Rectal smooth muscle tissue (tissue), 1 donor: ENCODE results near the gene BTG2.
"Not testable (repeated sequence)": the region's sequence is repeated elsewhere in the genome, so short reads cannot be mapped to it uniquely, and the experiment has no call there.

Experiments
- H3K27ac ChIP-seq: one replicate; pipeline ENCODE4 v1.7.0; 2013; ENCODE audit warnings: low read depth, low read length, inconsistent platforms
- H3K27me3 ChIP-seq: one replicate; pipeline ENCODE4 v1.7.0; 2013; ENCODE audit warnings: low read length; ENCODE audit not compliant: control insufficient read depth, insufficient read depth
- H3K36me3 ChIP-seq: one replicate; pipeline ENCODE4 v1.7.0; 2013; ENCODE audit warnings: low read length; ENCODE audit not compliant: control insufficient read depth, insufficient read depth
- H3K4me1 ChIP-seq: one replicate; pipeline ENCODE4 v1.7.0; 2013; ENCODE audit warnings: low read length; ENCODE audit not compliant: control insufficient read depth, insufficient read depth
- H3K4me3 ChIP-seq: one replicate; pipeline ENCODE4 v1.7.0; 2013; ENCODE audit warnings: low read length
- H3K9ac ChIP-seq: one replicate; pipeline ENCODE4 v1.7.0; 2013; ENCODE audit warnings: low read length

BTG2 gene

GRCh38 chr1:203304919-203305808, at the start of gene BTG2:
Gene BTG2, plus strand, starts transcription at chr1:203305519. Its CDS starts 88 bp downstream, at chr1:203305607.
- Histone ChIP-seq H3K9ac (peak within 1 kb of the TSS; percentile 99), H3K4me1 (peaks cover 19% of the 10 kb centered on the region), H3K27ac (peak within 1 kb of the TSS; percentile 100), H3K27me3 (no peaks in the 10 kb centered on the region), H3K36me3 (peaks cover 17% of the 10 kb centered on the region), H3K4me3 (peak within 1 kb of the TSS; percentile 97)

- H3K4me3 ChIP-seq: not testable (repeated sequence)
Measured at GRCh38 chr1:203256636-203257035, 48.7 kb upstream of the BTG2 start.

GRCh38 chr1:203263496-203263895, 41.8 kb upstream of the BTG2 start:
- H3K36me3 ChIP-seq: no peaks in the 10 kb centered on the region
- no peaks in the 10 kb centered on the region for H3K27me3 ChIP-seq
- no peak overlapping the region for H3K4me3 ChIP-seq
- no peaks in the 10 kb centered on the region for H3K4me1 ChIP-seq
- no peak overlapping the region for H3K27ac ChIP-seq
- no peak overlapping the region for H3K9ac ChIP-seq

More at GRCh38 chr1:203256636-203257035, 48.7 kb upstream of the BTG2 start:
- H3K27me3 ChIP-seq, H3K36me3 ChIP-seq, H3K27ac ChIP-seq, H3K9ac ChIP-seq, H3K4me1 ChIP-seq: not testable (repeated sequence)

GRCh38 chr1:203264052-203264501, 41.2 kb upstream of the BTG2 start:
- no peaks in the 10 kb centered on the region for H3K36me3 ChIP-seq
- H3K27me3 ChIP-seq: no peaks in the 10 kb centered on the region
- no peak overlapping the region for H3K27ac ChIP-seq
- no peaks in the 10 kb centered on the region for H3K4me1 ChIP-seq
- H3K9ac ChIP-seq: no peak overlapping the region
- no peak overlapping the region for H3K4me3 ChIP-seq

GRCh38 chr1:203265541-203265940, 39.8 kb upstream of the BTG2 start:
- Histone ChIP-seq H3K27ac (no peak overlapping the region), H3K36me3 (no peaks in the 10 kb centered on the region), H3K9ac (no peak overlapping the region), H3K4me3 (no peak overlapping the region), H3K27me3 (no peaks in the 10 kb centered on the region), H3K4me1 (no peaks in the 10 kb centered on the region)

- H3K4me1 ChIP-seq, H3K27ac ChIP-seq, H3K4me3 ChIP-seq, H3K27me3 ChIP-seq, H3K36me3 ChIP-seq, H3K9ac ChIP-seq: not testable (repeated sequence)
Measured at GRCh38 chr1:203266140-203266539, 39.2 kb upstream of the BTG2 start.

GRCh38 chr1:203267347-203267846, 37.9 kb upstream of the BTG2 start:
- peak overlapping the region; percentile 77 for H3K27ac ChIP-seq
- H3K36me3 ChIP-seq: no peaks in the 10 kb centered on the region
- peak overlapping the region; percentile 0 for H3K9ac ChIP-seq
- no peaks in the 10 kb centered on the region for H3K27me3 ChIP-seq
- peaks cover 3% of the 10 kb centered on the region for H3K4me1 ChIP-seq
- H3K4me3 ChIP-seq: peak overlapping the region; percentile 62

- peak overlapping the region; percentile 62 for H3K4me3 ChIP-seq
- no peaks in the 10 kb centered on the region for H3K36me3 ChIP-seq
- H3K27me3 ChIP-seq: no peaks in the 10 kb centered on the region
- H3K9ac ChIP-seq: no peak overlapping the region
- H3K27ac ChIP-seq: peak overlapping the region; percentile 77
- peaks cover 3% of the 10 kb centered on the region for H3K4me1 ChIP-seq
Measured at GRCh38 chr1:203267912-203268311, 37.4 kb upstream of the BTG2 start.

GRCh38 chr1:203268901-203269653, 36.2 kb upstream of the BTG2 start:
- Histone ChIP-seq H3K4me1 (peaks cover 13% of the 10 kb centered on the region), H3K9ac (no peak overlapping the region), H3K27me3 (no peaks in the 10 kb centered on the region), H3K27ac (peak overlapping the region; percentile 30), H3K4me3 (no peak overlapping the region), H3K36me3 (no peaks in the 10 kb centered on the region)

GRCh38 chr1:203269654-203270020, 35.7 kb upstream of the BTG2 start:
- Histone ChIP-seq H3K27ac (no peak overlapping the region), H3K27me3 (no peaks in the 10 kb centered on the region), H3K4me1 (peaks cover 18% of the 10 kb centered on the region), H3K36me3 (no peaks in the 10 kb centered on the region), H3K9ac (no peak overlapping the region), H3K4me3 (no peak overlapping the region)

- Histone ChIP-seq H3K27ac (no peak overlapping the region), H3K36me3 (no peaks in the 10 kb centered on the region), H3K27me3 (no peaks in the 10 kb centered on the region), H3K9ac (no peak overlapping the region), H3K4me1 (peaks cover 25% of the 10 kb centered on the region), H3K4me3 (no peak overlapping the region)
Measured at GRCh38 chr1:203270448-203270847, 34.9 kb upstream of the BTG2 start.

GRCh38 chr1:203271018-203271743, 34.1 kb upstream of the BTG2 start:
- Histone ChIP-seq H3K9ac (no peak overlapping the region), H3K27me3 (no peaks in the 10 kb centered on the region), H3K36me3 (no peaks in the 10 kb centered on the region), H3K4me1 (peaks cover 25% of the 10 kb centered on the region), H3K27ac (no peak overlapping the region), H3K4me3 (no peak overlapping the region)
